ENCODE measurements around the gene RP2. TPM values are rescaled to one million over a fixed set of nuclear protein-coding genes. Genes with fewer than 3 reads are reported as not detected.

RP2 gene
- total and polyA plus RNA-seq, 2 of the 8 experiments (the other 6 are each of a cell fraction or from before 2014, with no cell fraction given): 2.2 to 6.9 TPM

GRCh38 chrX:46912098-46912602 lies 75.3 kb downstream of the RP2 start, which contains the start of gene JADE3:
Gene JADE3, plus strand, starts transcription at chrX:46912421. Its CDS starts 72,474 bp downstream, at chrX:46984895.
- H2BK12ac ChIP-seq (ENCODE audit: low read depth, low read length): no peak within 1 kb of the TSS
- H2AK5ac ChIP-seq (ENCODE audit: low read depth, low read length): no peak within 1 kb of the TSS
- H4K5ac ChIP-seq (ENCODE audit: insufficient read length, low read depth, low read length): peak within 1 kb of the TSS; percentile 71
- no peak within 1 kb of the TSS for H3K56ac ChIP-seq (replicated peaks; ENCODE audit: insufficient read length, low read depth, low read length)
- no peaks in the 10 kb centered on the region; a peak in 2 of 7 replicates for H3K4me1 ChIP-seq (replicated peaks in 1 of 4; ENCODE audit: control insufficient read depth in 3 of 4, insufficient read depth in 4 of 4, low read length in 3 of 4)
- H3K4me3 ChIP-seq (ENCODE audit: extremely low read depth in 1 of 4, insufficient read depth in 2 of 4, low read depth in 3 of 4, low read length in 4 of 4): peak within 1 kb of the TSS; percentile 63 to 88 (median 66)
- peaks cover 2% of the 10 kb centered on the region; the same call in 1 of the 2 replicates for H3K79me1 ChIP-seq (ENCODE audit: low read depth, low read length)
- H2BK15ac ChIP-seq (ENCODE audit: low read length): no peak within 1 kb of the TSS
- WGBS, 2 experiments (ENCODE audit: extremely low coverage in 1 of 2, insufficient coverage in 1 of 2, insufficient read length in 1 of 2, insufficient replicate concordance in 2 of 2, low coverage in 1 of 2, low lambda C conversion rate in 2 of 2, missing lambda C conversion rate in 1 of 2): no CpG with 5 or more reads among the region's 64 CpGs
- H3K9ac ChIP-seq (replicated peaks in 1 of 4; ENCODE audit: extremely low read depth in 1 of 4, low read depth in 3 of 4, low read length in 3 of 4): peak within 1 kb of the TSS; percentile 25 to 87 (median 69); a peak in 6 of 7 replicates
- H3K23ac ChIP-seq (ENCODE audit: insufficient read length): no peak within 1 kb of the TSS
- H3K23me2 ChIP-seq (ENCODE audit: low read depth, low read length): 0 out of 2 replicates have a peak, but pooled peaks cover 3% of the 10 kb centered on the region
- ChIA-PET POLR2A (ENCODE audit: partially characterized antibody) (interaction anchor here (1.6 to 1.7 kb wide), 2 partner anchors 21 to 23 kb away, joined by 3 to 5 read pairs; no protein-coding TSS in a partner anchor), CTCF (ENCODE audit: partially characterized antibody) (interaction anchor here (1.3 to 1.9 kb wide), 2 partner anchors 66 to 181 kb away, joined by 5 to 7 read pairs; no protein-coding TSS in a partner anchor)
- H3K14ac ChIP-seq (ENCODE audit: insufficient read length): no peak within 1 kb of the TSS
- no peaks in the 10 kb centered on the region for H3K27me3 ChIP-seq (replicated peaks in 1 of 4; ENCODE audit: control insufficient read depth in 3 of 4, extremely low read depth in 1 of 4, insufficient read depth in 3 of 4, low read length in 3 of 4)
- H4K8ac ChIP-seq (ENCODE audit: extremely low read depth, insufficient read depth, low read length): peak within 1 kb of the TSS; percentile 85; the same call in 1 of the 2 replicates
- H3K36me3 ChIP-seq (ENCODE audit: control insufficient read depth in 2 of 4, insufficient read depth in 4 of 4, low read length in 3 of 4): no peaks in the 10 kb centered on the region
- H3K4me2 ChIP-seq (ENCODE audit: insufficient read depth in 1 of 2, low read depth in 2 of 2, low read length in 2 of 2): peak within 1 kb of the TSS; percentile 76 to 87
- H3K9me3 ChIP-seq (ENCODE audit: insufficient read depth in 2 of 2, low read depth in 1 of 2, low read length in 1 of 2): no peaks in the 10 kb centered on the region
- H3K18ac ChIP-seq (ENCODE audit: extremely low read depth, low read length): peak within 1 kb of the TSS; percentile 60
- no peak within 1 kb of the TSS for H3K4ac ChIP-seq (replicated peaks; ENCODE audit: insufficient read length, low read depth, low read length)
- DNase-seq (ENCODE audit: low read depth in 1 of 2, low spot score in 2 of 2): peak; percentile 9 to 65
- H2AFZ ChIP-seq (ENCODE audit: low read length): no peak within 1 kb of the TSS
- no peak within 1 kb of the TSS for H4K91ac ChIP-seq (replicated peaks; ENCODE audit: insufficient read length, low read length)
- H2BK5ac ChIP-seq (ENCODE audit: low read depth, low read length): no peak within 1 kb of the TSS
- H4K20me1 ChIP-seq (replicated peaks in 1 of 2; ENCODE audit: control insufficient read depth in 1 of 2, insufficient read depth in 2 of 2, low read length in 2 of 2): peaks cover 0 to 1% of the 10 kb centered on the region in 2 experiments
- FAIRE-seq: no peak
- peaks cover 5 to 38% of the 10 kb centered on the region in 2 experiments; a peak in 2 of 4 replicates for H3K79me2 ChIP-seq (ENCODE audit: control insufficient read depth in 1 of 2, insufficient read depth in 2 of 2, low read length in 2 of 2)
- no peak within 1 kb of the TSS; the same call in 1 of the 2 replicates for H3K27ac ChIP-seq (ENCODE audit: low read depth, low read length)
- H2BK20ac ChIP-seq (ENCODE audit: low read length): no peak within 1 kb of the TSS
- H2BK120ac ChIP-seq (replicated peaks; ENCODE audit: low read depth, low read length): no peak within 1 kb of the TSS
- TF ChIP-seq SP4 (IDR thresholded peaks at IDR 0.05; ENCODE audit: low read length) (no peak), EP300 (IDR thresholded peaks at IDR 0.05; ENCODE audit: borderline replicate concordance in 1 of 2, low read depth in 2 of 2, low read length in 2 of 2) (no peak), KDM5A (IDR thresholded peaks at IDR 0.05; ENCODE audit: low read length) (no peak), POU5F1 (IDR thresholded peaks at IDR 0.05; ENCODE audit: low read depth, low read length) (no peak), SUZ12 (IDR thresholded peaks at IDR 0.05; ENCODE audit: low read length) (no peak), POLR2AphosphoS5 (IDR thresholded peaks at IDR 0.05; ENCODE audit: low read depth, low read length) (no peak), GTF2F1 (IDR thresholded peaks at IDR 0.05; ENCODE audit: borderline replicate concordance, low read depth, low read length) (no peak), KDM4A (IDR thresholded peaks at IDR 0.05; ENCODE audit: low read depth, low read length, severe bottlenecking) (no peak), PHF8 (conservative IDR thresholded peaks at IDR 0.05; ENCODE audit: low read depth, low read length) (no peak), SP2 (IDR thresholded peaks at IDR 0.05; ENCODE audit: low read length) (no peak), ATF3 (IDR thresholded peaks at IDR 0.05; ENCODE audit: insufficient read depth, low read depth, low read length) (no peak), SAP30 (IDR thresholded peaks at IDR 0.05; ENCODE audit: insufficient read depth, insufficient replicate concordance, low read length) (no peak)
